Parathyroid adenoma (tissue), 2 donors: Measurements from ENCODE around the gene LRRC40.
"Not testable (repeated sequence)": the region's sequence is repeated elsewhere in the genome, so short reads cannot be mapped to it uniquely, and the experiment has no call there.

Experiments used
- H2AFZ ChIP-seq: fragments of 300-600 bp; sonication (generic); one replicate; pipeline ENCODE4 v1.7.0; 2017; ENCODE audit warnings: antibody characterized with exemption, mild to moderate bottlenecking
- H3K27ac ChIP-seq: fragments of 300-600 bp; sonication (generic); one replicate; pipeline ENCODE4 v1.7.0; 2017
- H3K27me3 ChIP-seq: fragments of 300-600 bp; sonication (generic); one replicate; pipeline ENCODE4 v1.7.0; 2017; ENCODE audit warnings: low read length; ENCODE audit not compliant: control insufficient read depth, insufficient read depth
- H3K36me3 ChIP-seq: fragments of 300-600 bp; sonication (generic); one replicate; pipeline ENCODE4 v1.7.0; 2017; ENCODE audit warnings: low read length; ENCODE audit not compliant: control insufficient read depth, insufficient read depth
- H3K4me1 ChIP-seq: fragments of 300-600 bp; sonication (generic); one replicate; pipeline ENCODE4 v1.7.0; 2017; ENCODE audit warnings: control low read depth
- H3K4me2 ChIP-seq: fragments of 300-600 bp; sonication (generic); one replicate; pipeline ENCODE4 v1.7.0; 2017; ENCODE audit warnings: low read length
- H3K4me3 ChIP-seq: fragments of 300-600 bp; sonication (generic); one replicate; pipeline ENCODE4 v1.7.0; 2017; ENCODE audit warnings: low read depth, low read length
- H3K79me2 ChIP-seq: fragments of 300-600 bp; sonication (generic); one replicate; pipeline ENCODE4 v1.7.0; 2017; ENCODE audit warnings: control low read depth
- H3K9ac ChIP-seq: fragments of 300-600 bp; sonication (generic); one replicate; pipeline ENCODE4 v1.7.0; 2017; ENCODE audit warnings: mild to moderate bottlenecking
- H3K9me3 ChIP-seq: fragments of 300-600 bp; sonication (generic); one replicate; pipeline ENCODE4 v1.7.0; 2017; ENCODE audit warnings: low read length; ENCODE audit not compliant: control insufficient read depth
- CTCF ChIP-seq: fragments of 300-600 bp; sonication (generic); IDR thresholded peaks from one replicate; pipeline ENCODE4 v1.7.0; 2017; ENCODE audit warnings: antibody characterized with exemption, mild to moderate bottlenecking
- donor health status: primary hyperparathyroidism.

Gene LRRC40

DNA sequence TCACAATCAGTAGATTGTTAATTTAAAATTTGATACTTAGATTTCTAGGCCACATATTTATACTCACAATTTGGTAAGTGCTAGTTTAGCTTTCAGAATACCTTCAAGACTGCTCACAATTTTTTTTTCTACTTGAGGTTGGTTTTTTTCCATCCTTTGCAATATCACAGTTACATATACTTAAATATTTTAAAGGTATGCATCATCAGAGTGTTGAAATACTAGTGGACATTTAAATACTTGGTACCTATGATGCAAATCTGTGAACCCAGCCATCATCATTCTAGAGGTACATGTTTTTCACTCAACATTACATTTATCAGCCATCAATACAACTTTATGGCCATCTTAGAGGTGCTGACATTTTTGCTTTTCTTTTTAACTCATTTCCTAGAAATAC is 6.2 kb upstream of the LRRC40 start:
- Histone ChIP-seq H3K79me2 (peaks cover 26% of the 10 kb centered on the region), H2AFZ (no peak overlapping the region), H3K27me3 (no peaks in the 10 kb centered on the region), H3K9me3 (no peaks in the 10 kb centered on the region), H3K4me3 (no peak overlapping the region), H3K36me3 (no peaks in the 10 kb centered on the region), H3K4me2 (no peak overlapping the region), H3K4me1 (no peaks in the 10 kb centered on the region), H3K9ac (no peak overlapping the region), H3K27ac (no peak overlapping the region)
- TF ChIP-seq CTCF, result no peak

DNA sequence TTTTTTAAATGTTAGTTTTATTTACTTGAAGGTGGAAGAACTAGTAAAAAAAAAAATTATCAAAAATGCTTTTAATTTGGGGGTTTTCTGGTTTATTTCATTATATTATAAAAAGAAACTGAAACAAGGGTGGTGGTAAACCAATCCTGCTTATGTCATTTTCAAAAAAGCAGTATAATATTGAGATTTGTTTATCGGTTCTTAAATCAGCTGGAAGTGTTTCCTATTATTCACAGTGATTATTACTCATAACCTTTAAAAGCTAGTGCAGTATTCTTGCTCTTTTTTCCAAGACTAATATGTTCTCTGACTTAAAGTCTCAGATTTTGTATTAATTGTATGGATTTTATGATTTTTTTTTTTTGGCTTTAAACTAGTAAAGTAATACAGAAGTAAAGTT is 5.4 kb upstream of the LRRC40 start:
- Histone ChIP-seq H3K27me3 (no peaks in the 10 kb centered on the region), H3K4me1 (no peaks in the 10 kb centered on the region), H3K27ac (no peak overlapping the region)

GRCh38 chr1:70208292-70208691 is 2.9 kb upstream of the LRRC40 start:
- peaks cover 24% of the 10 kb centered on the region for H3K79me2 ChIP-seq
- no peak overlapping the region for H3K4me3 ChIP-seq
- no peaks in the 10 kb centered on the region for H3K9me3 ChIP-seq
- H3K4me1 ChIP-seq, result no peaks in the 10 kb centered on the region
- no peak overlapping the region for H3K27ac ChIP-seq
- no peak for TF ChIP-seq CTCF
- no peak overlapping the region for H3K9ac ChIP-seq
- no peaks in the 10 kb centered on the region for H3K36me3 ChIP-seq
- H2AFZ ChIP-seq, result no peak overlapping the region
- no peak overlapping the region for H3K4me2 ChIP-seq
- H3K27me3 ChIP-seq, result no peaks in the 10 kb centered on the region

More for the DNA sequence above, 5.4 kb upstream of the LRRC40 start:
- Histone ChIP-seq H3K9ac (no peak overlapping the region), H3K36me3 (no peaks in the 10 kb centered on the region), H3K9me3 (no peaks in the 10 kb centered on the region), H3K4me3 (no peak overlapping the region), H2AFZ (no peak overlapping the region), H3K4me2 (no peak overlapping the region), H3K79me2 (peaks cover 21% of the 10 kb centered on the region)
- no peak for TF ChIP-seq CTCF

- H3K27me3 ChIP-seq, result no peaks in the 10 kb centered on the region
- H3K4me2 ChIP-seq, result no peak overlapping the region
- no peak overlapping the region for H3K4me3 ChIP-seq
- H3K9me3 ChIP-seq, result no peaks in the 10 kb centered on the region
- no peaks in the 10 kb centered on the region for H3K4me1 ChIP-seq
- H3K27ac ChIP-seq, result no peak overlapping the region
- no peak overlapping the region for H3K9ac ChIP-seq
- no peaks in the 10 kb centered on the region for H3K36me3 ChIP-seq
- peaks cover 24% of the 10 kb centered on the region for H3K79me2 ChIP-seq
- no peak overlapping the region for H2AFZ ChIP-seq
- no peak for TF ChIP-seq CTCF
Observed at GRCh38 chr1:70207492-70207891, 2.1 kb upstream of the LRRC40 start.

DNA sequence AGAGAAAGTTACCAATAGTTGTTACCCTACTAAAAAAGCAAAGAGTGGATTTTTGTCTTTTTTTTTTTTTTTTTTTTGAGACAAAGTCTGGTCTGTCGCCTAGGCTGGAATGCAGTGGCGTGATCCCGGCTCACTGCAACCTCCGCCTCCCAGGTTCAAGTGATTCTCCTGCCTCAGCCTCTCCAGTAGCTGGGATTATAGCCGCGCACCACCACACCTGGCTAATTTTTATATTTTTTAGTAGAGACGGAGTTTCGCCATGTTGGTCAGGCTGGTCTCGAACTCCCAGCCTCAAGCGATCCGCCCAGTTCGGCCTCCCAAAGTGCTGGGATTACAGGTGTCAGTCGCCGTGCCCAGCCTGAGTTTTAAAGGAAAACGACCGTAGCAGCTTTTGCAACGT is 1.5 kb upstream of the LRRC40 start:
- Histone ChIP-seq H3K79me2 (peaks cover 22% of the 10 kb centered on the region), H3K4me3 (peak overlapping the region; percentile 88), H3K4me2 (peak overlapping the region; percentile 69)
- H3K9ac ChIP-seq, H2AFZ ChIP-seq, H3K36me3 ChIP-seq, H3K9me3 ChIP-seq, H3K4me1 ChIP-seq, H3K27ac ChIP-seq, H3K27me3 ChIP-seq: not testable (repeated sequence)
